AG10803 (cell line): Measurements from ENCODE around the gene OPA1.

Source experiments
- DNase-seq: peaks from one replicate; pipeline ENCODE4 v3.0.0; 2010; ENCODE audit warnings: low read depth
- H3K4me3 ChIP-seq: 2 replicates; pipeline ENCODE4 v1.5.1; 2011; ENCODE audit warnings: mild to moderate bottlenecking, low read length, control low read depth
- CTCF ChIP-seq: conservative IDR thresholded peaks from 2 replicates; pipeline ENCODE4 v1.5.1; 2011; ENCODE audit warnings: mild to moderate bottlenecking, low read length, control low read depth, inconsistent platforms

OPA1 gene

GRCh38 chr3:193704431-193704830 lies 111.4 kb downstream of the OPA1 start:
- no peak for DNase-seq
- no peak for TF ChIP-seq CTCF

GRCh38 chr3:193708270-193708669 lies 115.3 kb downstream of the OPA1 start:
- no peak for TF ChIP-seq CTCF
- no peak overlapping the region for H3K4me3 ChIP-seq
- DNase-seq: no peak

More at GRCh38 chr3:193704431-193704830, 111.4 kb downstream of the OPA1 start:
- no peak overlapping the region for H3K4me3 ChIP-seq

GRCh38 chr3:193710286-193711165 lies 117.5 kb downstream of the OPA1 start:
- no peak overlapping the region for H3K4me3 ChIP-seq
- DNase-seq: no peak
- no peak for TF ChIP-seq CTCF

- no peak for DNase-seq
- H3K4me3 ChIP-seq: no peak overlapping the region
- TF ChIP-seq CTCF: no peak
Observed at GRCh38 chr3:193711166-193711485, 118.1 kb downstream of the OPA1 start.

- H3K4me3 ChIP-seq: no peak overlapping the region
- no peak for DNase-seq
- TF ChIP-seq CTCF: no peak
Observed at GRCh38 chr3:193711523-193711963, 118.5 kb downstream of the OPA1 start.

- TF ChIP-seq CTCF: no peak
- H3K4me3 ChIP-seq: no peak overlapping the region
- no peak for DNase-seq
Observed at GRCh38 chr3:193711964-193712598, 119.1 kb downstream of the OPA1 start.

- no peak overlapping the region for H3K4me3 ChIP-seq
- no peak for DNase-seq
- TF ChIP-seq CTCF: no peak
Observed at GRCh38 chr3:193712938-193713337, 119.9 kb downstream of the OPA1 start.
